Caco-2 (cell line): ENCODE results near the gene ERC2. TPM values are rescaled to one million over a fixed set of nuclear protein-coding genes. Genes with fewer than 3 reads are reported as not detected.

Experiments used
- BruUV-seq: library from RNA; stranded (reverse); fragments of 400-500 nt; replicated peaks from 2 replicates; lab custom pipeline; 2021; lab: Mats Ljungman, UMichigan
- CTCF ChIA-PET: fragments of 300-600 bp; sonication (Branson Sonifier 250); formaldehyde crosslinking; loops from one replicate; lab custom pipeline; 2022; ENCODE audit warnings: antibody characterized with exemption; lab: Charles Lee
- POLR2A ChIA-PET: fragments of 300-600 bp; sonication (Branson Sonifier 250); formaldehyde crosslinking; loops from one replicate; lab custom pipeline; 2022; ENCODE audit warnings: antibody characterized with exemption; lab: Charles Lee
- DNase-seq, 2 experiments: peaks; one replicate each; pipeline versions ENCODE4 v3.0.0 to v3.0.0-alpha.2; 2020 to 2022
- H3K27me3 ChIP-seq: replicated peaks from 2 replicates; pipeline ENCODE4 v1.6.0; 2011; ENCODE audit warnings: low read length; ENCODE audit not compliant: control insufficient read depth, insufficient read depth
- H3K36me3 ChIP-seq: 2 replicates; pipeline ENCODE4 v1.5.1; 2011; ENCODE audit warnings: low read length; ENCODE audit not compliant: control insufficient read depth, insufficient read depth
- H3K4me1 ChIP-seq: fragments of 250-450 bp; sonication (Bioruptor Pico); 2 replicates; pipeline ENCODE4 v1.5.1; 2020; ENCODE audit warnings: mild to moderate bottlenecking
- H3K4me3 ChIP-seq: 2 replicates; pipeline ENCODE4 v1.5.1; 2011; ENCODE audit warnings: low read depth, mild to moderate bottlenecking, control low read depth, low read length
- H3K9me3 ChIP-seq: fragments of 250-450 bp; sonication (Bioruptor Pico); 2 replicates; pipeline ENCODE4 v1.5.1; 2020; ENCODE audit warnings: mild to moderate bottlenecking, moderate library complexity
- H3K27ac Mint-ChIP-seq: one replicate; pipeline ENCODE4 v1.8.0; 2022; ENCODE audit warnings: mixed read lengths; ENCODE audit not compliant: unreplicated experiment
- H3K27me3 Mint-ChIP-seq: one replicate; pipeline ENCODE4 v1.8.0; 2022; ENCODE audit warnings: mixed read lengths; ENCODE audit not compliant: insufficient read depth, unreplicated experiment
- H3K36me3 Mint-ChIP-seq: one replicate; pipeline ENCODE4 v1.8.0; 2022; ENCODE audit warnings: mild to moderate bottlenecking, mixed read lengths; ENCODE audit not compliant: insufficient read depth, unreplicated experiment
- H3K4me1 Mint-ChIP-seq: one replicate; pipeline ENCODE4 v1.8.0; 2022; ENCODE audit warnings: low read depth, mixed read lengths; ENCODE audit not compliant: unreplicated experiment
- H3K4me3 Mint-ChIP-seq: one replicate; pipeline ENCODE4 v1.8.0; 2022; ENCODE audit warnings: mild to moderate bottlenecking, moderate library complexity, mixed read lengths; ENCODE audit not compliant: unreplicated experiment
- H3K9me3 Mint-ChIP-seq: one replicate; pipeline ENCODE4 v1.8.0; 2022; ENCODE audit warnings: mixed read lengths; ENCODE audit not compliant: unreplicated experiment
- intact Hi-C: fragments of 100-400 bp; cut with micrococcal nuclease; formaldehyde crosslinking; loops from one replicate; pipeline ENCODE4 v1.10.0; 2022; ENCODE audit not compliant: unreplicated experiment
- total RNA-seq: library from RNA; stranded (reverse); gene quantifications from 2 replicates; pipeline ENCODE4 v1.2.3, GENCODE V29; 2022
- TF ChIP-seq, protein P1 (sequence below), 2 experiments: fragments of 200-600 bp in 1 of 2; IDR thresholded peaks; 1 replicate in 1 of 2; 2 replicates in 1 of 2; pipeline versions ENCODE4 v1.5.1 to v1.8.0; 2011 to 2022; ENCODE audit warnings: antibody characterized with exemption in 1 of 2, control low read depth in 1 of 2, inconsistent platforms in 1 of 2, low read depth in 1 of 2, low read length in 1 of 2, mild to moderate bottlenecking in 1 of 2, moderate library complexity in 1 of 2; ENCODE audit not compliant: insufficient read depth in 1 of 2, severe bottlenecking in 1 of 2, unreplicated experiment in 1 of 2

The ERC2 gene
- total RNA-seq, 1 experiment from 2014 or later, result 0.54 TPM

DNA sequence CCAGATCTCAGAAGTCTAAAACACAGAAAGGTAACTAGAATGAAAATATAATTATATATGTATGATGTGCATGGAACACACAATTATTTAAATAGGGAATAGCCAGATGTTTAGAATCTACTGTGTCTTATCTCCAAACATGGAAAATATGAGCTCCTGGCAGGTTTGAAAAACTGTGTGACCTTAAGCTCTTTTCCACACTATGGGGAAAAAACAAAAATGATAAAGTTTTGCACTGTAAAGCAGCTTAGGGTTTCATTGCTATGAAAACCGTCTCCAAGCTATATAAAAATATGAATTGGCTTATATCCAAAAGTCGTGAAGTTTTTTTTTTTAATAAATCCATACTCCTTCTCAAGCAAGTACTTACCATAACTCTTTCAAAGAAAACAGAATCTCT, 159.8 kb downstream of the ERC2 start:
- no peaks in the 10 kb centered on the region; the same call in 1 of the 2 replicates for H3K27me3 ChIP-seq
- no TSS peak for BruUV-seq
- H3K4me3 ChIP-seq, result no peak overlapping the region
- no peaks in the 10 kb centered on the region for H3K36me3 ChIP-seq
- intact Hi-C loops, result no loop called here
- Mint-ChIP-seq H3K4me1 (no peaks in the 10 kb centered on the region), H3K9me3 (no peaks in the 10 kb centered on the region), H3K27me3 (peaks cover 6% of the 10 kb centered on the region), H3K27ac (no peak overlapping the region), H3K4me3 (no peak overlapping the region), H3K36me3 (no peaks in the 10 kb centered on the region)
- no peaks in the 10 kb centered on the region for H3K4me1 ChIP-seq
- CTCF ChIA-PET, result no interaction called here
- H3K9me3 ChIP-seq, result no peaks in the 10 kb centered on the region
- POLR2A ChIA-PET, result no interaction called here
- DNase-seq, result no peak
- TF ChIP-seq, protein P1, sequence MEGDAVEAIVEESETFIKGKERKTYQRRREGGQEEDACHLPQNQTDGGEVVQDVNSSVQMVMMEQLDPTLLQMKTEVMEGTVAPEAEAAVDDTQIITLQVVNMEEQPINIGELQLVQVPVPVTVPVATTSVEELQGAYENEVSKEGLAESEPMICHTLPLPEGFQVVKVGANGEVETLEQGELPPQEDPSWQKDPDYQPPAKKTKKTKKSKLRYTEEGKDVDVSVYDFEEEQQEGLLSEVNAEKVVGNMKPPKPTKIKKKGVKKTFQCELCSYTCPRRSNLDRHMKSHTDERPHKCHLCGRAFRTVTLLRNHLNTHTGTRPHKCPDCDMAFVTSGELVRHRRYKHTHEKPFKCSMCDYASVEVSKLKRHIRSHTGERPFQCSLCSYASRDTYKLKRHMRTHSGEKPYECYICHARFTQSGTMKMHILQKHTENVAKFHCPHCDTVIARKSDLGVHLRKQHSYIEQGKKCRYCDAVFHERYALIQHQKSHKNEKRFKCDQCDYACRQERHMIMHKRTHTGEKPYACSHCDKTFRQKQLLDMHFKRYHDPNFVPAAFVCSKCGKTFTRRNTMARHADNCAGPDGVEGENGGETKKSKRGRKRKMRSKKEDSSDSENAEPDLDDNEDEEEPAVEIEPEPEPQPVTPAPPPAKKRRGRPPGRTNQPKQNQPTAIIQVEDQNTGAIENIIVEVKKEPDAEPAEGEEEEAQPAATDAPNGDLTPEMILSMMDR (IDR thresholded peaks at IDR 0.05; ENCODE audit: insufficient read depth in 1 of 2, low read depth in 1 of 2, low read length in 1 of 2, severe bottlenecking in 1 of 2, unreplicated experiment in 1 of 2), result no peak

DNA sequence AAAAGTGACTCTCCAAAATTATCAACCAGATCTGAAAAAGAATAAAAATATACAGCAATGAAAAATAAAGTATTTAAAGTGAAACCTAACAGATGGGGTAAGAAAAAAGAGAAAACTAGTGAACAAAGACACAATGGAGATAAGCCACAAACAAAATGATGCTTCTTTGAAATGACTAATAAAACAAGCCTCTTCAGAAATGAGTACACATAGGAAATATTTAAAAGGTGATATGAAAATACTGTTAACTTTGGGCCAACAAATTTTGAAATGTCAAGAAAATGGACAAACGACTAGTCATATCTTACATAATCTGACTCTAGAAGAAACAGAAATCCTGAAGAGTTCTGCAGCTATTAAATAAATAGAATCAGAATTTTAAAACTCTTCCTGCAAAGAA, 164.2 kb downstream of the ERC2 start:
- H3K27me3 Mint-ChIP-seq, result peaks cover 5% of the 10 kb centered on the region
- no peaks in the 10 kb centered on the region for H3K4me1 Mint-ChIP-seq
- DNase-seq, result no peak
- 0 out of 2 replicates have a peak, but pooled peaks cover 4% of the 10 kb centered on the region for H3K4me1 ChIP-seq
- H3K9me3 Mint-ChIP-seq, result no peaks in the 10 kb centered on the region
- no peaks in the 10 kb centered on the region for H3K36me3 Mint-ChIP-seq
- H3K27me3 ChIP-seq, result no peaks in the 10 kb centered on the region; the same call in 1 of the 2 replicates
- intact Hi-C loops, result no loop called here
- BruUV-seq, result no TSS peak
- ChIA-PET CTCF (no interaction called here), POLR2A (no interaction called here)
- no peak overlapping the region for H3K4me3 Mint-ChIP-seq
- H3K27ac Mint-ChIP-seq, result no peak overlapping the region
- no peak overlapping the region for H3K4me3 ChIP-seq
- no peaks in the 10 kb centered on the region for H3K36me3 ChIP-seq
- TF ChIP-seq, protein P1 (IDR thresholded peaks at IDR 0.05; ENCODE audit: insufficient read depth in 1 of 2, low read depth in 1 of 2, low read length in 1 of 2, severe bottlenecking in 1 of 2, unreplicated experiment in 1 of 2), result no peak
- no peaks in the 10 kb centered on the region for H3K9me3 ChIP-seq

DNA sequence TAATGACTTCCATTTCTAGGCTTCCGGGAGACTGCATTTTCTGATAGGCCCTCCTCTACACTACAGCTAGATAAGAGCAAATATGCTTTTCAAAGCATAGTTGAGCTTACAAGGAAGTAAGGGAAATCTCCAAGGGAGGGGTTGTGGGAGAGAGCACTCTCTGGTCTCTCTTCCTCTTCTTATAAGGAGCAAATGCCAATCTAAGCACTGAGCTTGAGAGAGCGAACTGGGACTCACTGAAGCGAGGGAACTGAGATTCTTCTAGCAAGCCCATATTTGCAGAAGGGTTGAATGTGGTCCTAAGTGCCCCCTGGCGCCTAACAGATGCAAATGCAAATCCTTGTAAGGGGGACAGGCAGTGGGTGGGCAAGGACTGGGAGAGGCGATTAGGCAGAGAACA, 164.8 kb downstream of the ERC2 start:
- peak; percentile 37 to 46 for DNase-seq
- Histone ChIP-seq H3K27me3 (no peaks in the 10 kb centered on the region; the same call in 1 of the 2 replicates), H3K36me3 (no peaks in the 10 kb centered on the region), H3K9me3 (no peaks in the 10 kb centered on the region), H3K4me1 (0 out of 2 replicates have a peak, but pooled peaks cover 4% of the 10 kb centered on the region), H3K4me3 (no peak overlapping the region)
- no peaks in the 10 kb centered on the region for H3K36me3 Mint-ChIP-seq
- H3K4me1 Mint-ChIP-seq, result no peaks in the 10 kb centered on the region
- no TSS peak for BruUV-seq
- intact Hi-C loops, result loop anchor here (1.0 kb wide), 1 partner anchor 52 kb away; no protein-coding TSS in a partner anchor
- CTCF ChIA-PET, result no interaction called here
- TF ChIP-seq, protein P1 (IDR thresholded peaks at IDR 0.05; ENCODE audit: insufficient read depth in 1 of 2, low read depth in 1 of 2, low read length in 1 of 2, severe bottlenecking in 1 of 2, unreplicated experiment in 1 of 2), result peak; percentile 46 to 69
- H3K4me3 Mint-ChIP-seq, result no peak overlapping the region
- H3K27ac Mint-ChIP-seq, result no peak overlapping the region
- POLR2A ChIA-PET, result no interaction called here
- H3K27me3 Mint-ChIP-seq, result peaks cover 5% of the 10 kb centered on the region
- H3K9me3 Mint-ChIP-seq, result no peaks in the 10 kb centered on the region
